HCT116 (cell line): Measurements from ENCODE around the gene MRM1. TPM values are rescaled to one million over a fixed set of nuclear protein-coding genes. Genes with fewer than 3 reads are reported as not detected.

Source experiments
- ATAC-seq: fragments of 200-7000 bp; cut with Tn5 transposase; 2 replicates; pipeline ENCODE4 v1.9.1; 2020; ENCODE audit warnings: mild to moderate bottlenecking, moderate library complexity
- BruUV-seq: library from RNA; stranded (reverse); fragments of 400-500 nt; replicated peaks from 2 replicates; lab custom pipeline; 2021; lab: Mats Ljungman, UMichigan
- CTCF ChIA-PET: fragments of 300-600 bp; sonication (Branson Sonifier 250); formaldehyde crosslinking; loops from one replicate; lab custom pipeline; 2021; ENCODE audit warnings: antibody characterized with exemption; lab: Charles Lee
- POLR2A ChIA-PET: fragments of 300-600, 350-600 bp; sonication (Branson Sonifier 250); formaldehyde crosslinking; loops from one replicate; lab custom pipeline; 2021; ENCODE audit warnings: antibody characterized with exemption; lab: Charles Lee
- RAD21 ChIA-PET, 2 experiments: fragments of 300-600 bp; sonication (Branson Sonifier 250); formaldehyde crosslinking; loops; one replicate each; lab custom pipeline; 2023; ENCODE audit warnings: low total read pairs in 2 of 2; ENCODE audit not compliant: uncharacterized antibody in 2 of 2, unreplicated experiment in 2 of 2, low non-redundant PET in 1 of 2; lab: Charles Lee
- DNase-seq: peaks from one replicate; pipeline ENCODE4 v3.0.0-alpha.2; 2010; ENCODE audit warnings: low read depth, low spot score
- H2AFZ ChIP-seq: fragments of 200-600 bp; shearing (Covaris generic), sonication (generic); 2 replicates; pipeline ENCODE4 v1.6.1; 2017; ENCODE audit warnings: low read depth, mixed run types, mixed read lengths, antibody characterized with exemption, low read length; ENCODE audit not compliant: poor library complexity, severe bottlenecking
- H3K27ac ChIP-seq: 2 replicates; pipeline ENCODE4 v1.5.1; 2012; ENCODE audit warnings: low read depth, low read length
- H3K27me3 ChIP-seq: fragments of 200-600 bp; sonication (generic); 2 replicates; pipeline ENCODE4 v1.6.1; 2016; ENCODE audit warnings: mixed run types, low read length, mixed read lengths; ENCODE audit not compliant: insufficient read depth
- H3K36me3 ChIP-seq, 2 experiments: fragments of 200-500 bp in 1 of 2; fragments of 200-600 bp in 1 of 2; sonication (Bioruptor generic) in 1 of 2; sonication (generic) in 1 of 2; 2 replicates each; pipeline versions ENCODE4 v1.5.1 to v1.6.1; 2014 to 2016; ENCODE audit warnings: low read length in 2 of 2, inconsistent platforms in 1 of 2, mixed read lengths in 1 of 2, mixed run types in 1 of 2; ENCODE audit not compliant: insufficient read depth in 2 of 2, control insufficient read depth in 1 of 2
- H3K4me1 ChIP-seq, 2 experiments: fragments of 200-600 bp in 1 of 2; sonication (generic) in 1 of 2; 2 replicates each; pipeline versions ENCODE4 v1.5.1 to v1.6.1; 2012 to 2017; ENCODE audit warnings: low read length in 2 of 2, inconsistent platforms in 1 of 2, mild to moderate bottlenecking in 1 of 2, mixed read lengths in 1 of 2, mixed run types in 1 of 2, moderate library complexity in 1 of 2; ENCODE audit not compliant: insufficient read depth in 2 of 2, control insufficient read depth in 1 of 2
- H3K4me2 ChIP-seq: fragments of 200-600 bp; sonication (generic); 2 replicates; pipeline ENCODE4 v1.6.1; 2017; ENCODE audit warnings: mixed run types, low read length, mixed read lengths
- H3K4me3 ChIP-seq, 2 experiments: fragments of 200-600 bp in 1 of 2; sonication (generic) in 1 of 2; replicated peaks in 1 of 2; 2 replicates each; pipeline ENCODE4 v1.5.1; 2011 to 2016; ENCODE audit warnings: low read length in 2 of 2, control low read depth in 1 of 2, low read depth in 1 of 2, mild to moderate bottlenecking in 1 of 2, mixed read lengths in 1 of 2, mixed run types in 1 of 2
- H3K79me2 ChIP-seq: fragments of 200-600 bp; sonication (generic); 2 replicates; pipeline ENCODE4 v1.6.1; 2017; ENCODE audit warnings: mild to moderate bottlenecking, mixed run types, low read length, moderate library complexity, mixed read lengths; ENCODE audit not compliant: insufficient read depth
- H3K9ac ChIP-seq: fragments of 200-600 bp; sonication (generic); 2 replicates; pipeline ENCODE4 v1.6.1; 2016; ENCODE audit warnings: low read length, mixed read lengths
- H3K9me2 ChIP-seq: fragments of 200-600 bp; sonication (generic), shearing (Covaris generic); 2 replicates; pipeline ENCODE4 v1.6.1; 2017; ENCODE audit warnings: mixed run types, mild to moderate bottlenecking, moderate library complexity; ENCODE audit not compliant: insufficient read depth
- H3K9me3 ChIP-seq, 2 experiments: fragments of 200-500 bp in 1 of 2; fragments of 200-600 bp in 1 of 2; sonication (Bioruptor generic) in 1 of 2; sonication (generic) in 1 of 2; 2 replicates each; pipeline ENCODE4 v1.6.1; 2014 to 2017; ENCODE audit warnings: low read length in 2 of 2, mixed read lengths in 2 of 2, inconsistent platforms in 1 of 2, low read depth in 1 of 2, mild to moderate bottlenecking in 1 of 2, mixed run types in 1 of 2, moderate library complexity in 1 of 2; ENCODE audit not compliant: control insufficient read depth in 1 of 2, insufficient read depth in 1 of 2
- H4K20me1 ChIP-seq: fragments of 200-600 bp; sonication (generic), shearing (Covaris generic); 2 replicates; pipeline ENCODE4 v1.6.1; 2017; ENCODE audit warnings: mixed run types, mild to moderate bottlenecking, moderate library complexity; ENCODE audit not compliant: insufficient read depth
- CBX3 ChIP-seq: IDR thresholded peaks from 2 replicates; pipeline ENCODE4 v1.6.1; 2012; ENCODE audit warnings: low read depth
- POLR2AphosphoS5 ChIP-seq: IDR thresholded peaks from 2 replicates; pipeline ENCODE4 v1.6.1; 2011; ENCODE audit warnings: mild to moderate bottlenecking, low read depth, low read length, moderate library complexity
- SIN3A ChIP-seq: IDR thresholded peaks from 2 replicates; pipeline ENCODE4 v1.6.1; 2012; ENCODE audit warnings: low read depth
- ZFX ChIP-seq: fragments of 450-650 bp; IDR thresholded peaks from 2 replicates; pipeline ENCODE4 v1.6.1; 2017
- ZNF274 ChIP-seq: fragments of 200-500 bp; sonication (Bioruptor generic); IDR thresholded peaks from 2 replicates; pipeline ENCODE4 v1.6.1; 2014; ENCODE audit warnings: mild to moderate bottlenecking, low read depth, low read length, inconsistent platforms
- intact Hi-C: fragments of 100-400 bp; cut with micrococcal nuclease; formaldehyde crosslinking; loops from 2 replicates; pipeline ENCODE4 v1.10.0; 2022
- total RNA-seq: library from RNA; stranded (reverse); gene quantifications from one replicate; pipeline ENCODE4 v1.2.1, GENCODE V29; 2021; ENCODE audit not compliant: unreplicated experiment
- TF ChIP-seq, protein P1 (sequence below): IDR thresholded peaks from 2 replicates; pipeline ENCODE4 v1.6.1; 2011; ENCODE audit warnings: mild to moderate bottlenecking, low read length, moderate library complexity; ENCODE audit not compliant: insufficient replicate concordance; ENCODE audit errors: extremely low read depth
- TF ChIP-seq, protein P2 (sequence below): IDR thresholded peaks from 2 replicates; pipeline ENCODE4 v1.6.1; 2012
- TF ChIP-seq, protein P3 (sequence below), 3 experiments: fragments of 200-600 bp in 1 of 3; sonication (generic) in 1 of 3; IDR thresholded peaks in 2 of 3; conservative IDR thresholded peaks in 1 of 3; 2 replicates each; pipeline ENCODE4 v1.5.1; 2012 to 2017; ENCODE audit warnings: low read depth in 2 of 3, low read length in 2 of 3, antibody characterized with exemption in 1 of 3, borderline replicate concordance in 1 of 3, control low read depth in 1 of 3, mild to moderate bottlenecking in 1 of 3, mixed read lengths in 1 of 3, mixed run types in 1 of 3, moderate library complexity in 1 of 3; ENCODE audit not compliant: insufficient read depth in 1 of 3

Gene MRM1
- total RNA-seq, 1 experiment from 2014 or later = 14.5 TPM

DNA sequence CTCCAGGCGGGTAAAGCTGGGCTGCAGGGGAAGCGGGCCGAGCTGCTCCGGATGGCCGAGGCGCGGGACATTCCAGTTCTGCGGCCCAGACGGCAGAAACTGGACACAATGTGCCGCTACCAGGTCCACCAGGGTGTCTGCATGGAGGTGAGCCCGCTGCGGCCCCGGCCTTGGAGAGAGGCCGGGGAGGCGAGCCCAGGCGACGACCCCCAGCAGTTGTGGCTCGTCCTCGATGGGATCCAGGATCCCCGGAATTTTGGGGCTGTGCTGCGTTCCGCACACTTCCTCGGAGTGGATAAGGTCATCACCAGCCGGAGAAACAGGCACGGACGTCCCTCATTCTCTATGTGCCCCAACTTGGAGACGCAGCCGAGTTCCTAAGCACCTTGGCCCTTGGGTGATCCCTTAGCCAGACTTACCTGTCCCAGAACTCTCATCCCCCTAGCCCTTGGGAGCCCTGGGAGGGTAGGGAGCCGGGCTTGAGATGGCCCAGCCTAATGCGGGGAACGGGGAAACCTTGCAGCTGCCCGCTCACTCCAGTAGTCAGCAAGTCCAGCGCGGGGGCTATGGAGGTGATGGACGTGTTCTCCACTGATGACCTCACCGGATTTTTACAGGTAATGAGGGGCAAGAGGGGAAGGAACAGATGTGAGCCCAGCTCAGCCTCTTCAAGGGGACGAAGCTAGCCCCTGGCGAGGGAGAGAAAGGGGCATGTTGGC, 806 bp downstream of the MRM1 start:
- Histone ChIP-seq H3K9me2 (no peaks in the 10 kb centered on the region), H3K4me2 (peak overlapping the region; percentile 100), H4K20me1 (no peaks in the 10 kb centered on the region), H3K4me1 (peaks cover 5 to 22% of the 10 kb centered on the region in 2 experiments; a peak in 3 of 4 replicates), H3K36me3 (peaks cover 0 to 16% of the 10 kb centered on the region in 2 experiments; a peak in 2 of 4 replicates), H3K27ac (peak overlapping the region; percentile 81), H3K79me2 (peaks cover 47% of the 10 kb centered on the region), H2AFZ (no peak overlapping the region)
- ChIA-PET RAD21 (interaction anchor here in 1 of 2 experiments (2.0 kb wide), 1 partner anchor 56 kb away, joined by 5 read pairs; no protein-coding TSS in a partner anchor), POLR2A (interaction anchor here (1.1 to 1.7 kb wide), 3 partner anchors 13 to 67 kb away, joined by 3 to 10 read pairs (median 6); partner anchors contain the start of genes GGNBP2, MYO19 and PIGW), CTCF (interaction anchor here (0.7 to 3.7 kb wide), 17 partner anchors 8 to 771 kb away, joined by 3 to 20 read pairs (median 5); partner anchors contain the start of genes DHRS11 and GGNBP2)
- no peak for DNase-seq
- no TSS peak for BruUV-seq
- peak; percentile 28 for ATAC-seq
- TF ChIP-seq ZNF274 (no peak), POLR2AphosphoS5 (no peak), SIN3A (0 out of 2 replicates have a peak, but pooled peaks have one; percentile 46), ZFX (peak; percentile 88; the same call in 1 of the 2 replicates)
- TF ChIP-seq, all 23 proteins: peak for 2
- Histone ChIP-seq H3K27me3 (no peaks in the 10 kb centered on the region), H3K9me3 (no peaks in the 10 kb centered on the region), H3K9ac (peak overlapping the region; percentile 99), H3K4me3 (peak overlapping the region; percentile 91 to 98)
- intact Hi-C loops = loop anchor here (5.0 kb wide), 1 partner anchor 55 kb away; no protein-coding TSS in a partner anchor

DNA sequence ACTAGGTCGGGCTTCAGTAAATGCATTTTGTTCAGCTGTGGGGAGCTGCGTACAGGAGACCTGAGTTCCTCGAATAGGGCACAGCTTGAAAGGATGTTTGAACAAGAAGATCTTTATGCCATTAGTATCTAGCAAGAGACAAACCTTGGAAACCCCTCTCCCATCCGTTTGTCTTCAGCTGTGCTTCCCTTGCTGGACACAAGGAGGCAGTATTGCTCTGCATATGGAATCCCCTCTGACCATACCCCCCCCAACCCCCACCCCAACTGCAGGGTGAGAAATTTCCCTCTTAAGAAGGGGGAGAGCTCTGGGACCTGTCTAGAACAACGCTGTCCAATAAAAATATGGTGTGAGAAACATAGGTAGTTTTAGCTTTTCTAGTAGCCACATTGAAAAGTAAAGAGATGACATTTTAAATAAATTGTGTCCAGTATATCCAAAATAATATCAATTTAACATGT, 1.6 kb downstream of the MRM1 start:
- H3K27me3 ChIP-seq = no peaks in the 10 kb centered on the region
- H4K20me1 ChIP-seq = no peaks in the 10 kb centered on the region
- H3K9ac ChIP-seq = peak overlapping the region; percentile 99
- no peaks in the 10 kb centered on the region for H3K9me3 ChIP-seq
- H3K79me2 ChIP-seq = peaks cover 47% of the 10 kb centered on the region
- RAD21 ChIA-PET = interaction anchor here in 1 of 2 experiments (0.6 to 2.0 kb wide), 2 partner anchors 57 to 135 kb away, joined by 3 to 5 read pairs; no protein-coding TSS in a partner anchor
- BruUV-seq = no TSS peak
- POLR2A ChIA-PET = interaction anchor here (0.6 kb wide), 1 partner anchor 51 kb away, joined by 6 read pairs; no protein-coding TSS in a partner anchor
- H3K9me2 ChIP-seq = no peaks in the 10 kb centered on the region
- peak overlapping the region; percentile 91 to 98 for H3K4me3 ChIP-seq
- DNase-seq (peak; percentile 58), ATAC-seq (peak; percentile 29)
- intact Hi-C loops = loop anchor here (5.0 kb wide), 1 partner anchor 56 kb away; no protein-coding TSS in a partner anchor
- peaks cover 0 to 17% of the 10 kb centered on the region in 2 experiments; a peak in 2 of 4 replicates for H3K36me3 ChIP-seq
- CTCF ChIA-PET = interaction anchor here (0.6 to 3.7 kb wide), 21 partner anchors 8 to 859 kb away, joined by 3 to 20 read pairs (median 4); partner anchors contain the start of gene DHRS11
- H2AFZ ChIP-seq = no peak overlapping the region
- peak overlapping the region; percentile 81 for H3K27ac ChIP-seq
- H3K4me1 ChIP-seq = peaks cover 7 to 27% of the 10 kb centered on the region in 2 experiments; a peak in 3 of 4 replicates
- peak overlapping the region; percentile 100 for H3K4me2 ChIP-seq
- TF ChIP-seq, protein P1, sequence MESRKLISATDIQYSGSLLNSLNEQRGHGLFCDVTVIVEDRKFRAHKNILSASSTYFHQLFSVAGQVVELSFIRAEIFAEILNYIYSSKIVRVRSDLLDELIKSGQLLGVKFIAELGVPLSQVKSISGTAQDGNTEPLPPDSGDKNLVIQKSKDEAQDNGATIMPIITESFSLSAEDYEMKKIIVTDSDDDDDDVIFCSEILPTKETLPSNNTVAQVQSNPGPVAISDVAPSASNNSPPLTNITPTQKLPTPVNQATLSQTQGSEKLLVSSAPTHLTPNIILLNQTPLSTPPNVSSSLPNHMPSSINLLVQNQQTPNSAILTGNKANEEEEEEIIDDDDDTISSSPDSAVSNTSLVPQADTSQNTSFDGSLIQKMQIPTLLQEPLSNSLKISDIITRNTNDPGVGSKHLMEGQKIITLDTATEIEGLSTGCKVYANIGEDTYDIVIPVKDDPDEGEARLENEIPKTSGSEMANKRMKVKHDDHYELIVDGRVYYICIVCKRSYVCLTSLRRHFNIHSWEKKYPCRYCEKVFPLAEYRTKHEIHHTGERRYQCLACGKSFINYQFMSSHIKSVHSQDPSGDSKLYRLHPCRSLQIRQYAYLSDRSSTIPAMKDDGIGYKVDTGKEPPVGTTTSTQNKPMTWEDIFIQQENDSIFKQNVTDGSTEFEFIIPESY = no peak
- TF ChIP-seq, protein P2, sequence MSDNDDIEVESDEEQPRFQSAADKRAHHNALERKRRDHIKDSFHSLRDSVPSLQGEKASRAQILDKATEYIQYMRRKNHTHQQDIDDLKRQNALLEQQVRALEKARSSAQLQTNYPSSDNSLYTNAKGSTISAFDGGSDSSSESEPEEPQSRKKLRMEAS = no peak
- no peak for TF ChIP-seq CBX3
- TF ChIP-seq, protein P3, sequence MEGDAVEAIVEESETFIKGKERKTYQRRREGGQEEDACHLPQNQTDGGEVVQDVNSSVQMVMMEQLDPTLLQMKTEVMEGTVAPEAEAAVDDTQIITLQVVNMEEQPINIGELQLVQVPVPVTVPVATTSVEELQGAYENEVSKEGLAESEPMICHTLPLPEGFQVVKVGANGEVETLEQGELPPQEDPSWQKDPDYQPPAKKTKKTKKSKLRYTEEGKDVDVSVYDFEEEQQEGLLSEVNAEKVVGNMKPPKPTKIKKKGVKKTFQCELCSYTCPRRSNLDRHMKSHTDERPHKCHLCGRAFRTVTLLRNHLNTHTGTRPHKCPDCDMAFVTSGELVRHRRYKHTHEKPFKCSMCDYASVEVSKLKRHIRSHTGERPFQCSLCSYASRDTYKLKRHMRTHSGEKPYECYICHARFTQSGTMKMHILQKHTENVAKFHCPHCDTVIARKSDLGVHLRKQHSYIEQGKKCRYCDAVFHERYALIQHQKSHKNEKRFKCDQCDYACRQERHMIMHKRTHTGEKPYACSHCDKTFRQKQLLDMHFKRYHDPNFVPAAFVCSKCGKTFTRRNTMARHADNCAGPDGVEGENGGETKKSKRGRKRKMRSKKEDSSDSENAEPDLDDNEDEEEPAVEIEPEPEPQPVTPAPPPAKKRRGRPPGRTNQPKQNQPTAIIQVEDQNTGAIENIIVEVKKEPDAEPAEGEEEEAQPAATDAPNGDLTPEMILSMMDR (IDR thresholded peaks at IDR 0.05 in 2 of 3, conservative IDR thresholded peaks at IDR 0.05 in 1 of 3; ENCODE audit: borderline replicate concordance in 1 of 3, insufficient read depth in 1 of 3, low read depth in 2 of 3, low read length in 2 of 3) = peak; percentile 38 to 78 (median 71); a peak in 5 of 6 replicates
